Activated naive CD8-positive, alpha-beta T cell treated with anti-CD3 and anti-CD28 coated beads for 36 hours (primary cell): ENCODE measurements around the gene KCNQ1OT1. TPM values are rescaled to one million over a fixed set of nuclear protein-coding genes. Genes with fewer than 3 reads are reported as not detected.

ENCODE experiments used
- DNase-seq: peaks from one replicate; pipeline ENCODE4 v3.0.0; 2021
- H3K27ac Mint-ChIP-seq: one replicate; pipeline ENCODE4 v1.8.0; 2022; ENCODE audit warnings: mild to moderate bottlenecking, moderate library complexity, mixed read lengths
- H3K27me3 Mint-ChIP-seq: one replicate; pipeline ENCODE4 v1.8.0; 2022; ENCODE audit warnings: mild to moderate bottlenecking, mixed read lengths
- H3K36me3 Mint-ChIP-seq: one replicate; pipeline ENCODE4 v1.8.0; 2021; ENCODE audit warnings: mild to moderate bottlenecking, mixed read lengths
- H3K4me1 Mint-ChIP-seq: one replicate; pipeline ENCODE4 v1.8.0; 2021; ENCODE audit warnings: mixed read lengths
- H3K4me3 Mint-ChIP-seq: one replicate; pipeline ENCODE4 v1.8.0; 2022; ENCODE audit warnings: mild to moderate bottlenecking, moderate library complexity, mixed read lengths
- H3K9me3 Mint-ChIP-seq: one replicate; pipeline ENCODE4 v1.8.0; 2022; ENCODE audit warnings: mixed read lengths
- total RNA-seq, 2 experiments: library from RNA; stranded (reverse); gene quantifications; one replicate each; pipeline ENCODE4 v1.2.3, GENCODE V29; 2021

Gene KCNQ1OT1
- total RNA-seq, 2 experiments from 2014 or later = 0.12 to 0.14 TPM

- Mint-ChIP-seq H3K27ac (no peak overlapping the region), H3K4me1 (no peaks in the 10 kb centered on the region), H3K36me3 (no peaks in the 10 kb centered on the region), H3K27me3 (no peaks in the 10 kb centered on the region), H3K9me3 (no peaks in the 10 kb centered on the region), H3K4me3 (no peak overlapping the region)
- no peak for DNase-seq
Observed at GRCh38 chr11:2730272-2731129, 30.7 kb upstream of the KCNQ1OT1 start.

DNA sequence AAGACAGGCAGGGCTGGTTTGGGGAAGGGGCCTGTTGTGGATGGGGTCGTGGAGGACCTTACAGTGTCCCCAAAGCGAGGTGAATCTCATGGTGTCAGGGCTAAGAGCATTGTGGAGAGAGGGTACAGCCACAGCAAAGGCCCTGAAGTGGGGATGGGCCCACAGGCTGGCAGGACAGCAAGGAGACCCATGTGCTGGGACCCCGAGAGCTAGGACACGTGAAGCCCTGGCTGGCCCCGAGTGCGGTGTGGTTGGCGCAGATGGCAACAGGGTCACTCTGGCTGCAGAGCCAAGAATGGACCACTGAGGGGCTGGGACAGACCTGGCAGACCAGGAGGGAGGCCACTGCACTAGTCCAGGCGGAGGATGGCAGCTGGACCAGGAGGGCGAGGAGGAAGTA, 30.0 kb upstream of the KCNQ1OT1 start:
- Mint-ChIP-seq H3K27ac (no peak overlapping the region), H3K9me3 (no peaks in the 10 kb centered on the region), H3K36me3 (no peaks in the 10 kb centered on the region), H3K27me3 (no peaks in the 10 kb centered on the region), H3K4me1 (no peaks in the 10 kb centered on the region), H3K4me3 (no peak overlapping the region)
- DNase-seq = no peak

- no peak for DNase-seq
- no peak overlapping the region for H3K27ac Mint-ChIP-seq
- no peaks in the 10 kb centered on the region for H3K27me3 Mint-ChIP-seq
- no peaks in the 10 kb centered on the region for H3K36me3 Mint-ChIP-seq
- H3K4me1 Mint-ChIP-seq = no peaks in the 10 kb centered on the region
- H3K9me3 Mint-ChIP-seq = no peaks in the 10 kb centered on the region
- no peak overlapping the region for H3K4me3 Mint-ChIP-seq
Observed at GRCh38 chr11:2728663-2729332, 29.0 kb upstream of the KCNQ1OT1 start.

DNA sequence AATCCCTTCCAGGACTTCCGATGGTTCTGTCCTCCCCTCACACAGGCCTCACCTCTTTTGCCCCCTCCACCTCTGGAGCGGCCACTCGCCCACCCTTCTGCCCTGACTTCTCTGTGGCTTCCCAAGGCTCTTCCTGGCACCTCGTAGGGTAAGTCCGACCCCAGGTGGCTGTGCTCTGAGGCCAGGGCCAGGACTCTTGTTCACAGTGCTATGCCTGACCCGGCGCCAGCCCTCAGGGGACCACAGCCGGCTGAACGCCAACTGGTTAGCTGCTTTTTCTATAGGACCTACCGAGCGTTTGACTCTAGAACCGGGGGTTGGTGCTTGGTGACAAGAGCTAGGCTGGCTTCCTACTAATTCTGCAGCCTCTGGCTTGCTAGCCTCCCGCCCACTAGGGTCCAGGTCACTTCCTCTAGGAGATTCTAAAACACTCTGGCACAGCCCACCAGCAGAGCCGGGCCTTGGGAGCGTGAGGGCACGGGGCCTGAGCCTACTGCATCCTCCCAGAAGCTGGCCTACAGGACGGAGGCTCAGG, 28.4 kb upstream of the KCNQ1OT1 start:
- DNase-seq = no peak
- H3K27ac Mint-ChIP-seq = no peak overlapping the region
- no peak overlapping the region for H3K4me3 Mint-ChIP-seq
- no peaks in the 10 kb centered on the region for H3K27me3 Mint-ChIP-seq
- no peaks in the 10 kb centered on the region for H3K4me1 Mint-ChIP-seq
- H3K9me3 Mint-ChIP-seq = no peaks in the 10 kb centered on the region
- H3K36me3 Mint-ChIP-seq = no peaks in the 10 kb centered on the region

GRCh38 chr11:2726964-2727363, 27.2 kb upstream of the KCNQ1OT1 start:
- no peak for DNase-seq
- no peak overlapping the region for H3K4me3 Mint-ChIP-seq
- H3K36me3 Mint-ChIP-seq = no peaks in the 10 kb centered on the region
- no peaks in the 10 kb centered on the region for H3K27me3 Mint-ChIP-seq
- no peaks in the 10 kb centered on the region for H3K4me1 Mint-ChIP-seq
- H3K9me3 Mint-ChIP-seq = no peaks in the 10 kb centered on the region
- H3K27ac Mint-ChIP-seq = no peak overlapping the region

DNA sequence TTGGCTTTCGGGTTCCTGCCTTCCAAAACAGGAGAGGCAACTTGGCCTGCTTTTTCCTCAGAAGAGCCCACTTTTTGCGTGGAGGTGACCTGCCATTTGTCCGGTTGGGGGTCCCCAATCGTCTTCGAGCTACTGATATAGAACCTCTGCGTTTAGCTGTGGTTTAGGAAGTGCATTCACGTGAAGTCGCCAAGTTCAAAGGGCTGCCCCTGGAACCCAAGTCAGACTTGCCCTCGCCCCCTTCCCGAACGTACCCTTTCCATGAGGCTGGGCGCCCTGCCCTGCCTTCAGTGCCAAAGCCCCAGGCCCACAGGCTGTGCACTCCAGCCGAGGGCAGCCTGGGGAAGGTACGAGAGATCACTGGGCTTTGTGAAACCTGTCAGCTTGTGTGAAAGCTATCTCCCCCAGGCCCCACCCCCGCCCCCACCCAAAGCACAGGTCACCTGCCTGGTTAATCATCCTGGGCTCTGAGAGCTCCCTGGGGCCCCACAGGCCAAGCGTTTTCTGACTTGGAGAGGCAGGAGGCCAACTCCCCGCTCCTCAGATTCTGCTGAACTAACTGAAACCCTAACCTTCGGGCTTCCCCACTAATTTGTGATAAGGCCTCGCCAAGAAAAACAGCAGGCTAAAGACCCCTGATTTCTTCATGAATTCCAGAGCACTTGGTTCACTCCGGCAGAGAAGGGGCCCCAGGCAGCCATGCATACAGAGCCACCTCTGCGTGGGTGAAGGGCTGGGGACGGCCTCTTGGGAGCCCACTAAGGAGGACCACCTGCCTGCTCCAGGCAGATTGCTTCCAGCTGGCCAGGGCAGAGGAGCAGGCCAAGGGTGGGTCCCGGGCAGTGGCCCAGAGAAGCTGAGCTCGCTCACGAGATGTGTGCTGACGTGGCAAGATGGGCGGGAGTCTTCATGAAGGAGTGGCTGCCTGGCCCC, 25.8 kb upstream of the KCNQ1OT1 start:
- Mint-ChIP-seq H3K36me3 (no peaks in the 10 kb centered on the region), H3K4me1 (no peaks in the 10 kb centered on the region), H3K9me3 (no peaks in the 10 kb centered on the region), H3K27ac (no peak overlapping the region), H3K4me3 (no peak overlapping the region), H3K27me3 (no peaks in the 10 kb centered on the region)
- DNase-seq = no peak

- no peak overlapping the region for H3K4me3 Mint-ChIP-seq
- H3K9me3 Mint-ChIP-seq = no peaks in the 10 kb centered on the region
- H3K27me3 Mint-ChIP-seq = no peaks in the 10 kb centered on the region
- no peaks in the 10 kb centered on the region for H3K4me1 Mint-ChIP-seq
- H3K27ac Mint-ChIP-seq = no peak overlapping the region
- no peak for DNase-seq
- no peaks in the 10 kb centered on the region for H3K36me3 Mint-ChIP-seq
Observed at GRCh38 chr11:2724653-2725367, 25.0 kb upstream of the KCNQ1OT1 start.

DNA sequence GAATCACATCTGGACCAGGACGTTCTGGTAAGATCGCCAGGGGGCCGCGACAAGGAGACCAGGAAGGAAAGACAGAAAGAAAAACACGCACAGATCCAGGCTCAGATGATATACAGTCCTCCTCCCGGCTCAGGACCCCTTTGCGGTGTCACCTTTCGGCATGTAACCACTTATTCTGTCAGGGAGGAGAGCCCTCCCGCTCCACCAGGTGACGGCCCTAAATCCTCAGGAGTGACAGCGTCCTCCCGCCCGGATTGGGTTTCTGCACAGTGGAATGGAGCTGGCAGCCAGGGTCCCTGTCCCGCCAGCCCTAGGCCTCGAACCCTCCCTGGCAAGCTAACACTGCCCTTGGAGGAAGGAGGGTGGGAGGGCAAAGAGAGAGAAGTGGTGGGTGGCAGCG, 24.3 kb upstream of the KCNQ1OT1 start:
- no peaks in the 10 kb centered on the region for H3K27me3 Mint-ChIP-seq
- no peak for DNase-seq
- no peak overlapping the region for H3K4me3 Mint-ChIP-seq
- no peaks in the 10 kb centered on the region for H3K4me1 Mint-ChIP-seq
- no peaks in the 10 kb centered on the region for H3K9me3 Mint-ChIP-seq
- H3K36me3 Mint-ChIP-seq = no peaks in the 10 kb centered on the region
- H3K27ac Mint-ChIP-seq = no peak overlapping the region

GRCh38 chr11:2722955-2723354, 23.2 kb upstream of the KCNQ1OT1 start:
- Mint-ChIP-seq H3K27ac (no peak overlapping the region), H3K4me1 (no peaks in the 10 kb centered on the region), H3K27me3 (no peaks in the 10 kb centered on the region), H3K9me3 (no peaks in the 10 kb centered on the region), H3K36me3 (no peaks in the 10 kb centered on the region), H3K4me3 (no peak overlapping the region)
- DNase-seq = no peak

DNA sequence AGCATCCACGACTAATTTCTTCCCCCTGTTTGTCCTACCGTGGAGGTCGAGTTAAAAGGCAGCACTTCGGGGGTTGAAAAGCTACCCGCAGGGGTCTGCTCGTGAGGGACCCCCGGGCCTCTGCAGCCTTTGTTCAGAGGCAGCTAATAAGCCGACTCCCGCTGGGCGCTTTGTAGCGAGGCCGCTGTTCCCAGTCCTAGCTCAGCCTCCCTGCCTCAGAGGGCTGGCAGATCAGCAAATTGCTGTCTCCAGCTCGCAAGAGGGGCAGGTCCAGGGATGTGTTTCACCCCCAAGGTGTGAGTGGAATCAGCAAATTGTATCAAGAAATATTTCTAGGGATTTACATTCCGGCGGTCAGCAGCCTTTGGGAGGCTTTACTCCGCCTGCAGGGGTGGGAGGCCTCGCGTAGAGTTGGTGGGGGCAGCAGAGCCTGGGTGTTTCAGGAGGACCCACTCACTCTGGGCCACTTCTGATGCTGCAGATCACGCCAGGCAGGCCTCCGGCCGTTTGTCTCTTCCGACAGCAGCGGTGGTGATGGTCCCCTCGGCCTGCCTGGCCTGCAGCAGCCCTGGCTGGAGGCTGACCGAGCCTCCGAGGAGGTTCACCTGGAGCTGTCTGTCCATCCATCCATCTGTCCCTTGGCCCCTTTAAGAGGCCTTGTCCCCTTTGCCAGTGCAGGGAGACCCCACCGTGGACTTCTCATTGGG, 21.6 kb upstream of the KCNQ1OT1 start:
- Mint-ChIP-seq H3K4me1 (no peaks in the 10 kb centered on the region), H3K4me3 (no peak overlapping the region), H3K27me3 (no peaks in the 10 kb centered on the region), H3K27ac (no peak overlapping the region), H3K36me3 (no peaks in the 10 kb centered on the region), H3K9me3 (no peaks in the 10 kb centered on the region)
- no peak for DNase-seq

- no peak for DNase-seq
- Mint-ChIP-seq H3K36me3 (no peaks in the 10 kb centered on the region), H3K4me1 (no peaks in the 10 kb centered on the region), H3K27me3 (no peaks in the 10 kb centered on the region), H3K27ac (no peak overlapping the region), H3K9me3 (no peaks in the 10 kb centered on the region), H3K4me3 (no peak overlapping the region)
Observed at GRCh38 chr11:2719831-2720590, 20.2 kb upstream of the KCNQ1OT1 start.

GRCh38 chr11:2718817-2719438, 19.1 kb upstream of the KCNQ1OT1 start:
- Mint-ChIP-seq H3K9me3 (no peaks in the 10 kb centered on the region), H3K36me3 (no peaks in the 10 kb centered on the region), H3K27me3 (no peaks in the 10 kb centered on the region), H3K4me1 (no peaks in the 10 kb centered on the region), H3K4me3 (no peak overlapping the region), H3K27ac (no peak overlapping the region)
- no peak for DNase-seq
